Transverse colon (tissue), 4 donors: Measurements from ENCODE around the gene BDKRB1. TPM values are rescaled to one million over a fixed set of nuclear protein-coding genes. Genes with fewer than 3 reads are reported as not detected.

Experiments used
- DNase-seq: peaks from one replicate; pipeline ENCODE4 v3.0.0-alpha.2; 2019
- H3K27ac ChIP-seq, 4 donors: fragments of 200-600 bp; sonication (generic); 2 replicates each; pipeline ENCODE4 v1.5.1; 2016 to 2018; ENCODE audit warnings: inconsistent platforms in 4 of 4
- H3K27me3 ChIP-seq: fragments of 200-600 bp; sonication (generic); 2 replicates; pipeline ENCODE4 v1.5.1; 2017; ENCODE audit warnings: inconsistent platforms
- H3K36me3 ChIP-seq, 4 donors: fragments of 200-600 bp; sonication (generic); 2 replicates each; pipeline ENCODE4 v1.5.1; 2017 to 2019; ENCODE audit warnings: inconsistent platforms in 4 of 4
- H3K4me1 ChIP-seq, 4 donors: fragments of 200-600 bp; sonication (generic); 2 replicates each; pipeline ENCODE4 v1.5.1; 2017 to 2020; ENCODE audit warnings: inconsistent platforms in 4 of 4
- H3K4me3 ChIP-seq, 4 donors: fragments of 200-600 bp; sonication (generic); 1 replicate in 1 of 4; 2 replicates in 3 of 4; pipeline versions ENCODE4 v1.5.1 to v1.6.1; 2017 to 2019; ENCODE audit warnings: inconsistent platforms in 4 of 4
- H3K9me3 ChIP-seq, 2 donors: fragments of 200-600 bp; sonication (generic); 2 replicates each; pipeline ENCODE4 v1.5.1; 2017 to 2019; ENCODE audit warnings: inconsistent platforms in 2 of 2
- EP300 ChIP-seq: sonication (generic); formaldehyde crosslinking; IDR thresholded peaks from one replicate; pipeline ENCODE4 v1.6.1; 2017; ENCODE audit warnings: antibody characterized with exemption, low read depth
- POLR2A ChIP-seq: fragments of 450-650 bp; IDR thresholded peaks from one replicate; pipeline ENCODE4 v1.6.1; 2016; ENCODE audit warnings: antibody characterized with exemption, mild to moderate bottlenecking, moderate library complexity
- POLR2AphosphoS5 ChIP-seq, 3 donors: sonication (generic); formaldehyde crosslinking; IDR thresholded peaks; one replicate each; pipeline ENCODE4 v1.6.1; 2016; ENCODE audit warnings: antibody characterized with exemption in 3 of 3
- WGBS, 2 donors: methylation state at CpG; one replicate each; pipeline ENCODE4 v1.1.5; 2018; ENCODE audit warnings: low coverage in 1 of 2; 5-methylcytosine and 5-hydroxymethylcytosine counted together
- in situ Hi-C, 4 donors: fragments of 200-750 bp; cut with MboI; loops; one replicate each; pipeline versions ENCODE4 v1.15.0 to v1.15.1; 2017; ENCODE audit warnings: low sequenced_read_pairs in 3 of 4, low pct_ligation_motif_present in 1 of 4, low pct_unique_long_range_greater_than_20kb in 1 of 4
- intact Hi-C: fragments of 100-400 bp; cut with DNase I; formaldehyde crosslinking; loops from one replicate; pipeline ENCODE4 v1.15.1; 2023; ENCODE audit warnings: low total_unique reads
- total RNA-seq, 4 donors: library from RNA; depleted of rRNA; stranded (reverse); fragments of >200 nt; gene quantifications; one replicate each; pipeline ENCODE4 v1.1.0, GENCODE V29; 2016
- TF ChIP-seq, protein P1 (sequence below), 5 experiments: fragments of 200-600 bp in 3 of 5; fragments of 450-650 bp in 2 of 5; sonication (generic) in 3 of 5; IDR thresholded peaks; 1 replicate in 2 of 5; 2 replicates in 3 of 5; pipeline ENCODE4 v1.5.1; 2016 to 2017; ENCODE audit warnings: antibody characterized with exemption in 5 of 5, inconsistent platforms in 3 of 5, mild to moderate bottlenecking in 2 of 5, moderate library complexity in 1 of 5

BDKRB1 gene
- total RNA-seq, 4 donors from 2014 or later = 1.1 to 4.4 (median 2.3) TPM

DNA sequence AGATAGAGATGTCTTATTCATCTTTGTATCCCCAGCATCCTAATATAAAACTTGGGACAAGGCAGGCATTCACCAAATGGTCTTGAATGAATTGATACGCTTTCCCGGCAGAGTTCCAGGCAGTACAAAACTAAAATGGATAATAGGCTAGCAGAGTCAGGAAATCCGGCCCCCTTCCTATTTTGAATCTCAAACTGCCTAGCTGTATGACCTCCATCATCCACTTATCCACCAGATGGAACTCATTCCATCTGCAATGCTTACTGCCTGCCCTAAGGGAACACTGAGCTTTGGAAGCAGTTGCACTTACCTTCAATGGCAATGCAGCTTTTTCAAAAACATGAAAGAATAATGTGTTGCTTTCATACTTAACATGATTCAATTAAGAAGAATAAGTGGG is 43.4 kb downstream of the BDKRB1 start:
- Histone ChIP-seq H3K27me3 (no peaks in the 10 kb centered on the region), H3K4me3 (no peak overlapping the region), H3K36me3 (peaks cover 0 to 28% (median 7%) of the 10 kb centered on the region in 4 donors), H3K9me3 (no peaks in the 10 kb centered on the region), H3K27ac (no peak overlapping the region), H3K4me1 (no peaks in the 10 kb centered on the region)
- TF ChIP-seq POLR2A = no peak
- TF ChIP-seq, protein P1, sequence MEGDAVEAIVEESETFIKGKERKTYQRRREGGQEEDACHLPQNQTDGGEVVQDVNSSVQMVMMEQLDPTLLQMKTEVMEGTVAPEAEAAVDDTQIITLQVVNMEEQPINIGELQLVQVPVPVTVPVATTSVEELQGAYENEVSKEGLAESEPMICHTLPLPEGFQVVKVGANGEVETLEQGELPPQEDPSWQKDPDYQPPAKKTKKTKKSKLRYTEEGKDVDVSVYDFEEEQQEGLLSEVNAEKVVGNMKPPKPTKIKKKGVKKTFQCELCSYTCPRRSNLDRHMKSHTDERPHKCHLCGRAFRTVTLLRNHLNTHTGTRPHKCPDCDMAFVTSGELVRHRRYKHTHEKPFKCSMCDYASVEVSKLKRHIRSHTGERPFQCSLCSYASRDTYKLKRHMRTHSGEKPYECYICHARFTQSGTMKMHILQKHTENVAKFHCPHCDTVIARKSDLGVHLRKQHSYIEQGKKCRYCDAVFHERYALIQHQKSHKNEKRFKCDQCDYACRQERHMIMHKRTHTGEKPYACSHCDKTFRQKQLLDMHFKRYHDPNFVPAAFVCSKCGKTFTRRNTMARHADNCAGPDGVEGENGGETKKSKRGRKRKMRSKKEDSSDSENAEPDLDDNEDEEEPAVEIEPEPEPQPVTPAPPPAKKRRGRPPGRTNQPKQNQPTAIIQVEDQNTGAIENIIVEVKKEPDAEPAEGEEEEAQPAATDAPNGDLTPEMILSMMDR (IDR thresholded peaks at IDR 0.05) = no peak
- TF ChIP-seq EP300 = no peak
- TF ChIP-seq POLR2AphosphoS5 (IDR thresholded peaks at IDR 0.05) = no peak
- DNase-seq = no peak
- 84 to 85% methylated on average over 3 of the region's 3 CpGs for WGBS, 2 donors
- in situ Hi-C loops = loop anchor here (5.0 to 25.0 kb wide), 3 partner anchors 115 to 287 kb away; no protein-coding TSS in a partner anchor
- intact Hi-C loops = loop anchor here (10.0 kb wide), 1 partner anchor 125 kb away; no protein-coding TSS in a partner anchor

DNA sequence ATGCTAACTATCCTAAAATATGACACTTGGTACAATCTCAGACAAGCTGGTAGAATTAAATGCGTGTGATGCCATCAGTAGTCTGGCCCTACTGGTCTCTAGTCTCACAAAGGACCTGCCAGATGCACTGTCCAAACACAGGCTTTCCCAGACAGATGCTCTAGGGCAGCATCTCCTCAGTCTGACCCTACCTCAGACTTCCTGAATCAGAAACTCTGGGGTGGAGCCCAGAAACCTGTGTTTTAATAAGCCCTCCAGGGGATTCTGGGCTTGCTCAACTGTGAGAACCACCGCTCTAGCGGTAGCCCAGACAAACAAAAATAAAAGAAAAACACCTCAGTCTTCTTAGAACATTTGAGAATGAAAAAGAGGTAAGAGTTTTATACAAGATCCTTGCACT is 48.0 kb downstream of the BDKRB1 start:
- Histone ChIP-seq H3K4me1 (peaks cover 0 to 14% (median 2%) of the 10 kb centered on the region in 4 donors), H3K36me3 (peaks cover 0 to 32% (median 14%) of the 10 kb centered on the region in 4 donors), H3K27me3 (no peaks in the 10 kb centered on the region), H3K4me3 (no peak overlapping the region), H3K27ac (no peak overlapping the region), H3K9me3 (no peaks in the 10 kb centered on the region)
- no peak for DNase-seq
- intact Hi-C loops (no loop called here), in situ Hi-C loops (no loop called here)
- 94% methylated on average over 3 of the region's 3 CpGs; no CpG with 5 or more reads in 1 of the 2 donors for WGBS, 2 donors
- no peak for TF ChIP-seq POLR2AphosphoS5 (IDR thresholded peaks at IDR 0.05)
- TF ChIP-seq, protein P1 (IDR thresholded peaks at IDR 0.05) = no peak
- no peak for TF ChIP-seq POLR2A
- no peak for TF ChIP-seq EP300

DNA sequence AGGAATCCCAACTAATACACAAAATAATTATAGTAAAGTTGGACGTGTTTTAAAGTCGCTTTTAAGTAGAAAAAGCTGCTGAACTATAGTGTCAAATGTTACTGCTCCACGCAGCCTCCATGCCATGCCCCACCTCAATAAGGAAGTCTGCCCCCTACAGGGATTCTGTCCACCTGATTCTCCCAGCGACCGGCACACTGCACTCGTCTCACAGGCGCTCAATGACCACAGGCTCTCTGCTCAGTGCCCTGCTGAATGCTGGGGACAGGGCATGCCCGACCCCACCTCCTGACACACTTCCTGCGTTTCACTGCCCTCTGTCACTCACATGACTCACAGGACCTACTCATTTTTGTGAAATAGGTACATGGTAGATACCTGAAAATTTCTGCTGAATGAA is 48.9 kb downstream of the BDKRB1 start:
- Histone ChIP-seq H3K36me3 (peaks cover 0 to 32% (median 14%) of the 10 kb centered on the region in 4 donors), H3K27me3 (no peaks in the 10 kb centered on the region), H3K27ac (no peak overlapping the region), H3K4me1 (peaks cover 0 to 18% (median 3%) of the 10 kb centered on the region in 4 donors), H3K4me3 (no peak overlapping the region), H3K9me3 (no peaks in the 10 kb centered on the region)
- 85 to 100% methylated on average over 2 to 9 of the region's 9 CpGs for WGBS, 2 donors
- no peak for DNase-seq
- in situ Hi-C loops (no loop called here), intact Hi-C loops (no loop called here)
- TF ChIP-seq POLR2AphosphoS5 (IDR thresholded peaks at IDR 0.05) (no peak), EP300 (no peak), POLR2A (no peak)
- TF ChIP-seq, protein P1 (IDR thresholded peaks at IDR 0.05) = no peak

DNA sequence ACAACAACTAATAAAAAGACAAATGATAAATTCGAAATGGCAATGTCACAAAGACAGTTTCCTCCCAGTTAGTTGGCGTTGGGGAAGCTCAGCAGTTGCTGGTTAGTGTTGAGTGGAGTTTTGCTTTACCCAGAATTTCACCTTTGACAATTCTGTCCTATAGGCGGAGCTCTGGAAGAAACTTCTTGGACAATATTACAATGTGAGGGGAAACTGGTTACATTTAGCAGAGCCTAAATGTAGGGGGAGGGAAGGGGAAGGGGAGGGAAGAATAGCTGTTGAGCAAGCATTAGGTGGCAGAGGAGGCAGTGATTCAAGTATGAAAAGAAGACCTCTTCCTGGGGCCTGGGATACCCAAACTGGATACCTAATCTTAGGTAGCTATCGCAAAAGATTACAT is 51.4 kb downstream of the BDKRB1 start:
- 64 to 77% methylated on average over 4 of the region's 4 CpGs for WGBS, 2 donors

More for the DNA sequence above, 51.4 kb downstream of the BDKRB1 start:
- no peak overlapping the region for H3K4me3 ChIP-seq
- no peaks in the 10 kb centered on the region for H3K27me3 ChIP-seq
- H3K36me3 ChIP-seq = peaks cover 0 to 29% (median 13%) of the 10 kb centered on the region in 4 donors
- peaks cover 0 to 32% (median 9%) of the 10 kb centered on the region in 4 donors for H3K4me1 ChIP-seq
- no peaks in the 10 kb centered on the region for H3K9me3 ChIP-seq
- intact Hi-C loops (no loop called here), in situ Hi-C loops (no loop called here)
- H3K27ac ChIP-seq = no peak overlapping the region
- DNase-seq = no peak
- no peak for TF ChIP-seq POLR2A
- TF ChIP-seq POLR2AphosphoS5 (IDR thresholded peaks at IDR 0.05) = no peak
- TF ChIP-seq EP300 = no peak
- TF ChIP-seq, protein P1 (IDR thresholded peaks at IDR 0.05) = no peak
